GM19324 (cell line): Measurements from ENCODE around the gene TP53I3.
"Not testable (repeated sequence)": the region's sequence is repeated elsewhere in the genome, so short reads cannot be mapped to it uniquely, and the experiment has no call there.

ENCODE experiments used
- ATAC-seq: cut with Tn5 transposase; IDR thresholded peaks from one replicate; pipeline ENCODE4 v1.9.1; 2021; ENCODE audit warnings: mild to moderate bottlenecking, moderate library complexity; ENCODE audit not compliant: unreplicated experiment, low FRiP score

The TP53I3 gene

DNA sequence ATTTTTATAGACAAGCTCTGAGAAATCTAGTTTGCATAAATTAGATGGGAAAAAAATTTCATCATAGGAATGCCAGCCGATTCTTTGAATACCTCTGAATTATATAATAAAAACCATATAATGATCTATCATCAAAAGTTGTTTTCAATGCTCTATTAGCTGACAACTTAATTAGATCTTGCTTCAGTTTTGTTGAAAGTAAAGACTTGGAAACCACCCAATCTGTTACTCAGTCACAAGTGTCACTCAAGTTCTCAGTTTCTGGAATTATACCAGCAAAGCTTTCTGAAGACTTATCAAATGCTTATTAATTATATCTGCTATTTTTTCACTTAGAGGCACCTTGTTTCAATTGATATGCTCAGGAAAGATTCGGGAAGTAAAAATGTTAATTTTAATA, 17.4 kb upstream of the TP53I3 start:
- no peak for ATAC-seq

DNA sequence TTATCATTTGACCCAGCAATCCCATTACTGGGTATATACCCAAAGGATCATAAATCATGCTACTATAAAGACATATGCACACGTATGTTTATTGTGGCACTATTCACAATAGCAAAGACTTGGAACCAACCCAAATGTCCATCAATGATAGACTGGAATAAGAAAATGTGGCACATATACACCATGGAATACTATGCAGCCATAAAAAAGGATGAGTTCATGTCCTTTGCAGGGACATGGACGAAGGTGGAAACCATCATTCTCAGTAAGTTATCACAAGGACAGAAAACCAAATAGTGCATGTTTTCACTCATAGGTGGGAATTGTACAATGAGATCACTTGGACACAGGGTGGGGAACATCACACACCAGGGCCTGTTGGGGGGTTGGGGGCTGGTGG, 16.1 kb upstream of the TP53I3 start:
- not testable (repeated sequence) for ATAC-seq

DNA sequence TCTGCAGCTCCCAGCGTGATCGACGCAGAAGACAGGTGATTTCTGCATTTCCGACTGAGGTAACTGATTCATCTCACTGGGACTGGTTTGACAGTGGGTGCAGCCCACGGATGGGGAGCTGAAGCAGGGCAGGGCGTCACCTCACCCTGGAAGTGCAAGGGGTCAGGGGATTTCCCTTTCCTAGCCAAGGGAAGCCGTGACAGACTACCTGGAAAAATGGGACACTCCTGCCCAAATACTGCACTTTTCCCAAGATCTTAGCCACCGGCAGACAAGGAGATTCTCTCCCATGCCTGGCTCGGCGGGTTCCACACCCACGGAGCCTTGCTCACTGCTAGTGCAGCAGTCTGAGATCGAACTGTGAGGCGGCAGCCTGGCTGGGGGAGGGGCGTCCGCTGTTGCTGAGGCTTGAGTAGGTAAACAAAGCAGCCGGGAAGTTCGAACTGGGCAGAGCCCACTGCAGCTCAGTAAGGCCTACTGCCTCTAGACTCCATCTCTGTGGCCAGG, 10.6 kb upstream of the TP53I3 start:
- ATAC-seq = not testable (repeated sequence)

GRCh38 chr2:24093270-24093669, 8.6 kb upstream of the TP53I3 start:
- not testable (repeated sequence) for ATAC-seq

- ATAC-seq = no peak
These were observed 4.3 kb upstream of the TP53I3 start for GRCh38 chr2:24088821-24089359.

- ATAC-seq = no peak
These were observed 2.4 kb upstream of the TP53I3 start for GRCh38 chr2:24087032-24087431.

- ATAC-seq = no peak
These were observed 1.6 kb upstream of the TP53I3 start for GRCh38 chr2:24086241-24086640.

- ATAC-seq = no peak
These were observed 511 bp upstream of the TP53I3 start for GRCh38 chr2:24085200-24085489.

- peak; percentile 63 for ATAC-seq
These were observed 858 bp downstream of the TP53I3 start for GRCh38 chr2:24083567-24084385.

DNA sequence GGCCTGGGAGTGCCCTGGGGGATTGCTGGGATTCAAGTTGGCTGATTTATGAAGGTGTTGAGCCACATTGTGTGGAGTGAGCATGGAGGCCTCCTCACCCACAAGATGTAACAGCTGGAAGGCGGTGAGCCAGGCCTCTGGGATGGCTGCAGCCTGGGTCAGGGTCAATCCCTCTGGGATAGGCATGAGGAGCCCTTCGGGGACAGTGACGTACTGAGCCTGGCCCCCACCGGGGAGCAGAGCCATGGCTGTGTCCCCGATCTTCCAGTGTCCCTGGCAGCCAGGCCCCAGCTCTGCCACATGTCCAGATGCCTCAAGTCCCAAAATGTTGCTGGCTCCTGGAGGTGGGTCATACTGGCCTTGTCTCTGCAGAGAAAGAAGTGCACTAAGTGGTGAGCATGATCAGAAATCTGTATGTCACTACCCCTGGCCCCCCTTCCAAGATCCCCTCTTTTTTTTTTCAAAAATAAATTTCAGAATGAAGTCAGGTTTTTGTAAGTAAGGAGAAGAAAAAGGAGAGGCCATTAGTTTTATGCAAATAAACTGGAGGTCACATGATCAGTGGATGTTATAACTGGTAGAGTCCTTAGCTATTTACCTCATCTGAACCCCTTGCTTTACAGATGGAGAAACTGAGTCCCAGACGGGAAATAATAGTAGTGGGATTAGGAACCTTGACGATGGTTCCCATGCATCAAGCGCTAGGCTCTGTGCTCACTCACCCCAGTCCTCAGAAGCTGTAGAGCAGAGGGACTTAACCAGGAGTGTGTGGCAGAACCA, 1.7 kb downstream of the TP53I3 start:
- ATAC-seq = no peak

GRCh38 chr2:24080701-24081100, 3.9 kb downstream of the TP53I3 start:
- no peak for ATAC-seq

- ATAC-seq = no peak
These were observed 6.8 kb downstream of the TP53I3 start for GRCh38 chr2:24077879-24078278.

DNA sequence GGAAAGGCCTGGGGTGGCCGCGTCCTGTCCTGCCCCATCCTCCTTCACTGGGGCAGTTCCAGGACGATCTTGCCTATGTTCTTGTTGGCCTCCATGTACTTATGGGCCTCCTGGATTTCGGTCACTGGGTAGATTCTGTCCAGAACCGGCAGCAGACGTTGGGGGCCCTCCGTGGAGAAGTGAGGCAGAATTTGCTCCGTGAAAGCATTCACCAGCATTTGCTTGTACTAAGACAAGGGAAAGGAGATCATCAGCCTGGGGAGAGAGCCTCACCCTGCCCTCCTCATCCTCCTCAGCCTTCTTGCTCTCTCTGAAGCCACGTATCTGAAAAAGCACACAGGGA, 7.1 kb downstream of the TP53I3 start:
- no peak for ATAC-seq

- ATAC-seq = no peak
These were observed 7.6 kb downstream of the TP53I3 start for GRCh38 chr2:24076849-24077534.

DNA sequence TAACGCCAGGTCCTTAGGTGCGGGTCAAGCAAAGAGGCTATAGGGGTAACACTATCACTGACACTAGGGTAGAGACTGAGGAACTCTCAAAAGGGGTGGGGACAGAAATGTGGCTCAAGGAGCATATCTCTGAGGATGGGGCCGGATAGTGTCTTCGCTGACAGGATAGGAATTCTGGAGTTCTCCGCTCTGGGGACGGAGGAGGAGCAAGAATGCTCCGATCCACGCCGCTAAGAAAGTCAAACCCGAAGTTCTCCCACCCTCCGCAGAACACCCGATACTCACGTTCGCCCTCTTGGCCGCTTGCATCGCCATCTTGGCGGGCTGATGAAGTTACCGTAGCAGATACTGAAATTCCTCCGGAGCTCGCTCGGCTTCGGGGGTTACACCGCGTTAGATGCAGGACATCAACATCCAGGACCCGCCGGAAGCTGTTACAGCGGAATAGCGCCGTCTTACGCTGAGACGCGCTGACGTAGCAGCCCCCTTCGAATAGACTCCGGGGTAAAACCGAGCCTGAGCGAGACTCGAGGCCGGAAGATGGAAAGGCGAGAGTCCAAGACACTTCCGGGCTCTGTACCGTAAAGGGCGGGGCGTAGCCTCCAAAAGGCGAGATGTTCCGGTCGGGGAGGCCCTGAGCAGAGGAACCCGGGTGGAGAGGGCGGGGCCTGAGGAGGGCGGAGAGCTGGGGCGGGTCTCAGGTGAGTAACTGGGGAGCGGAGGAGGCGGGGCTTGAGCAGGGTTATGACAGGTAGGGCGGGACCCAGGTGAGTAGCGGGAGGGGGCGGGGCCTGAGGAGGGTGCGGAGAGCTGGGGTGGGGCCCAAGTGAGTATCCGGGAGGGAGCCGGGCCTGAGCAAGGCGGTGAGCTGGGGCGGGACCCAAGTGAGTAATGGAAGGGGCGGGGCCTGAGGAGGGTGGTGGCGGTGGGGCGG, 8.5 kb downstream of the TP53I3 start, which contains the start of gene SF3B6:
Gene SF3B6, minus strand, starts transcription at position 412 of the 934 bp plus-strand sequence. Its CDS starts 97 bp downstream, at position 315.
- peak; percentile 97 for ATAC-seq

DNA sequence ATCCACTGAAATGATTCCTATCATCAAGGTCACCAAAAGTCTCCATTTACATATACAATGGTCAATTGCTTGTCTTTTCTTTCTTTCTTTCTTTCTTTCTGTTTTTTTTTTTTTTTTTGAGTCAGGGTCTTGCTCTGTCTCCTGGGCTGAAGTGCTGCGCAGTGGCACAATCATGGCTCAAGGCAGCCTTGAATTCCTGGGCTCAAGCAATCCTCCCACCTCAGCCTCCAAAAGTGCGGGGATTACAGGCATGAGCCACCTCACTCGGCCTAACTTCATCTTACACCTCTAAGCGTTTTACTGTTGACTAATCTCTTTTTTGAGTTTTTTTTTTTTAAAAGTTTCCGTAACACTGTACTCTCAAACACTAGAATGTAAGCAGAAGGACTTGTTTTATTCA, 9.4 kb downstream of the TP53I3 start:
- ATAC-seq = no peak

- no peak for ATAC-seq
These were observed 10.8 kb downstream of the TP53I3 start for GRCh38 chr2:24073816-24074215.

DNA sequence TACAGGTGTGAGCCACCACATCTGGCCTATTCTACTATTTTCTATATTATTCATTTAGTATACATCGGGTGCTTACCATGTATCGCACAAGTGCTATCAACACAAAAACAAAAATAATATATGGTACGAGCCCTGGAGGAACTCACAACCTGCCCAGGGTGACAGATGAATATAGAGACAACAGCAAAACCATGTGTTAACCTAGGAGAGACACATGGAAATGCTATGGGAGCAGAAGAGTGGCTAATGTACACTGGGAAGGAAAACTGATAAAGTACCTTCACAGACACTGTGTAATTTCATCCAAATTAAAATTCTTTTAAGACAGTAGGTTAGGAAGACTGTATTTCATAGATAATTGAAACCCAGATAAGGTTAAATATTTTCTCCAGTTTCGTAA, 12.4 kb downstream of the TP53I3 start:
- no peak for ATAC-seq

- ATAC-seq = no peak
These were observed 19.3 kb downstream of the TP53I3 start for GRCh38 chr2:24065341-24065740.
